ENCODE data around the gene RPS15.

Gene RPS15

GRCh38 chr19:1467490-1468273 lies 29.5 kb downstream of the RPS15 start:
- no peak for TF ChIP-seq CTCF (IDR thresholded peaks at IDR 0.05; ENCODE audit: control insufficient read depth, extremely low read depth, insufficient read depth)
- DNase-seq (ENCODE audit: low read depth): no peak
- no peak overlapping the region for H3K4me3 ChIP-seq (ENCODE audit: low read depth, low read length)

- no peak overlapping the region for H3K4me3 ChIP-seq (ENCODE audit: low read depth, low read length)
- no peak for DNase-seq (ENCODE audit: low read depth)
- no peak for TF ChIP-seq CTCF (IDR thresholded peaks at IDR 0.05; ENCODE audit: control insufficient read depth, extremely low read depth, insufficient read depth)
These were observed 30.2 kb downstream of the RPS15 start for GRCh38 chr19:1468274-1468820.

- peak; percentile 58 for TF ChIP-seq CTCF (IDR thresholded peaks at IDR 0.05; ENCODE audit: control insufficient read depth, extremely low read depth, insufficient read depth)
- no peak overlapping the region for H3K4me3 ChIP-seq (ENCODE audit: low read depth, low read length)
- no peak for DNase-seq (ENCODE audit: low read depth)
These were observed 30.6 kb downstream of the RPS15 start for GRCh38 chr19:1468821-1469254.

GRCh38 chr19:1469255-1470054 lies 31.3 kb downstream of the RPS15 start:
- TF ChIP-seq CTCF (IDR thresholded peaks at IDR 0.05; ENCODE audit: control insufficient read depth, extremely low read depth, insufficient read depth): peak; percentile 4; the same call in 1 of the 2 replicates
- H3K4me3 ChIP-seq (ENCODE audit: low read depth, low read length): no peak overlapping the region
- no peak for DNase-seq (ENCODE audit: low read depth)

- no peak for DNase-seq (ENCODE audit: low read depth)
- no peak for TF ChIP-seq CTCF (IDR thresholded peaks at IDR 0.05; ENCODE audit: control insufficient read depth, extremely low read depth, insufficient read depth)
- no peak overlapping the region for H3K4me3 ChIP-seq (ENCODE audit: low read depth, low read length)
These were observed 31.8 kb downstream of the RPS15 start for GRCh38 chr19:1470055-1470304.

GRCh38 chr19:1470305-1471009 lies 32.3 kb downstream of the RPS15 start:
- TF ChIP-seq CTCF (IDR thresholded peaks at IDR 0.05; ENCODE audit: control insufficient read depth, extremely low read depth, insufficient read depth): no peak
- DNase-seq (ENCODE audit: low read depth): no peak
- H3K4me3 ChIP-seq (ENCODE audit: low read depth, low read length): no peak overlapping the region
